GM21529 (cell line): ENCODE data around the gene ZPBP.
"Not testable (repeated sequence)": the region's sequence is repeated elsewhere in the genome, so short reads cannot be mapped to it uniquely, and the experiment has no call there.

Experiments used
- ATAC-seq: cut with Tn5 transposase; IDR thresholded peaks from one replicate; pipeline ENCODE4 v1.9.1; 2021; ENCODE audit not compliant: unreplicated experiment

The ZPBP gene

GRCh38 chr7:50047716-50048115 is 45.3 kb downstream of the ZPBP start:
- ATAC-seq, result no peak

- ATAC-seq, result not testable (repeated sequence)
These were observed 51.9 kb downstream of the ZPBP start for GRCh38 chr7:50041165-50041564.

- no peak for ATAC-seq
These were observed 56.0 kb downstream of the ZPBP start for GRCh38 chr7:50037086-50037485.

GRCh38 chr7:50022991-50023390 is 70.1 kb downstream of the ZPBP start:
- ATAC-seq, result no peak

- no peak for ATAC-seq
These were observed 70.6 kb downstream of the ZPBP start for GRCh38 chr7:50022451-50022850.

- no peak for ATAC-seq
These were observed 97.4 kb downstream of the ZPBP start for GRCh38 chr7:49995681-49996080.

- no peak for ATAC-seq
These were observed 106.9 kb downstream of the ZPBP start for GRCh38 chr7:49986191-49986590.

GRCh38 chr7:49980465-49980864 is 112.6 kb downstream of the ZPBP start:
- ATAC-seq, result no peak

GRCh38 chr7:49976238-49976637 is 116.8 kb downstream of the ZPBP start:
- no peak for ATAC-seq

GRCh38 chr7:49974035-49974434 is 119.0 kb downstream of the ZPBP start:
- ATAC-seq, result no peak

- no peak for ATAC-seq
These were observed 155.4 kb downstream of the ZPBP start for GRCh38 chr7:49937608-49938007.

- no peak for ATAC-seq
These were observed 161.4 kb downstream of the ZPBP start for GRCh38 chr7:49931627-49932026.

GRCh38 chr7:49928787-49929186 is 164.3 kb downstream of the ZPBP start:
- no peak for ATAC-seq

GRCh38 chr7:49927631-49928030 is 165.4 kb downstream of the ZPBP start:
- no peak for ATAC-seq

- ATAC-seq, result no peak
These were observed 166.3 kb downstream of the ZPBP start for GRCh38 chr7:49926720-49927119.

GRCh38 chr7:49911909-49912308 is 181.1 kb downstream of the ZPBP start:
- ATAC-seq, result no peak

GRCh38 chr7:49894543-49894942 is 198.5 kb downstream of the ZPBP start:
- no peak for ATAC-seq

- ATAC-seq, result no peak
These were observed 199.9 kb downstream of the ZPBP start for GRCh38 chr7:49893131-49893530.

GRCh38 chr7:49892481-49892880 is 200.6 kb downstream of the ZPBP start:
- ATAC-seq, result no peak
